ENCODE measurements around the gene G3BP2.

DNA sequence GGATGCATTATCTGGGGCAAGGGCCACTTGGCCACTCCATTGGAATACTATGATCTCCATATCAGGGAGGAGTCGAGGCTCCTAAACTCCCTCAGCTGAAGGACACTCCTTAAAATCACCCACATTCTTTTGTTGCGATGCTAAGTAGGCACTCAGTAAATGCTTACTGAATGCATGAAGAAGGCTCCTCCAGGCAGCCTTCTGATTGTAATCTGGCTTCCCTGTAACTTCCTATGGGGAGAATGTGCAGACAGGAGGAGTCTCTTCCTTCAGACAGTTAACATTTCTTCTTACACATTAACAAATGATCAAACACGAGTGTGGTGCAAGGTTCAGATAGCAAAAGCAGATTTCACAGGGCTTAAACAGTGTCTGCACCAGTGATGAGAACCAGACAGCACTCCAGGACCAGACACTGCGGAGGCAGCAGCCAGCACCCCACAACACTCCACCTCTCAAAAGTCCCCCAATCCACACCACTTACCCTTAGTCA is 29.8 kb upstream of the G3BP2 start:
- TF ChIP-seq, protein P1, sequence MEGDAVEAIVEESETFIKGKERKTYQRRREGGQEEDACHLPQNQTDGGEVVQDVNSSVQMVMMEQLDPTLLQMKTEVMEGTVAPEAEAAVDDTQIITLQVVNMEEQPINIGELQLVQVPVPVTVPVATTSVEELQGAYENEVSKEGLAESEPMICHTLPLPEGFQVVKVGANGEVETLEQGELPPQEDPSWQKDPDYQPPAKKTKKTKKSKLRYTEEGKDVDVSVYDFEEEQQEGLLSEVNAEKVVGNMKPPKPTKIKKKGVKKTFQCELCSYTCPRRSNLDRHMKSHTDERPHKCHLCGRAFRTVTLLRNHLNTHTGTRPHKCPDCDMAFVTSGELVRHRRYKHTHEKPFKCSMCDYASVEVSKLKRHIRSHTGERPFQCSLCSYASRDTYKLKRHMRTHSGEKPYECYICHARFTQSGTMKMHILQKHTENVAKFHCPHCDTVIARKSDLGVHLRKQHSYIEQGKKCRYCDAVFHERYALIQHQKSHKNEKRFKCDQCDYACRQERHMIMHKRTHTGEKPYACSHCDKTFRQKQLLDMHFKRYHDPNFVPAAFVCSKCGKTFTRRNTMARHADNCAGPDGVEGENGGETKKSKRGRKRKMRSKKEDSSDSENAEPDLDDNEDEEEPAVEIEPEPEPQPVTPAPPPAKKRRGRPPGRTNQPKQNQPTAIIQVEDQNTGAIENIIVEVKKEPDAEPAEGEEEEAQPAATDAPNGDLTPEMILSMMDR (IDR thresholded peaks at IDR 0.05) = no peak
- no peak for TF ChIP-seq EZH2 (IDR thresholded peaks at IDR 0.05; ENCODE audit: borderline replicate concordance, insufficient read depth, low read depth, low read length, poor library complexity, severe bottlenecking)

All from B cell (primary cell).